ENCODE results near the gene LRRC25. TPM values are rescaled to one million over a fixed set of nuclear protein-coding genes. Genes with fewer than 3 reads are reported as not detected.

Gene LRRC25
- total RNA-seq, 1 experiment from 2014 or later = not detected

DNA sequence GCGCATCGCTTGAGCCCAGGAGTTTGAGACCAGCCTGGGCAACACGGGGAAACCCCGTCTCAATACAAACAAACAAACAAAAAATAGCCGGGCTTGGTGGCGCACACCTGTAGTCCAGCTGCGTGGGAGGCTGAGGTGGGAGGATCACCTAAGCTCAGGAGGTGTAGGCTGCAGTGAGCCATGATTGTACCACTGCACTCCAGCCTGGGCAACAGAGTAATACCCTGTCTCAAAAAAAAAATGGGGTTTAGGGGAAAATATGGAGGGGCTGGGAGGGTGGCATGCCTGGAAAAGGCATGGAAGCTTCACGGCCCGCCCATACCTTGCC lies 42.5 kb upstream of the LRRC25 start:
- BruUV-seq (replicated peaks) = no TSS peak
- no peak overlapping the region for H3K4me3 ChIP-seq (ENCODE audit: low read depth, low read length)
- POLR2A ChIA-PET = no interaction called here
- H3K27me3 Mint-ChIP-seq (ENCODE audit: insufficient read depth, unreplicated experiment) = no peaks in the 10 kb centered on the region
- no peak overlapping the region for H3K4me3 Mint-ChIP-seq (ENCODE audit: unreplicated experiment)
- H3K4me1 Mint-ChIP-seq (ENCODE audit: low read depth, unreplicated experiment) = peaks cover 16% of the 10 kb centered on the region
- H3K36me3 Mint-ChIP-seq (ENCODE audit: insufficient read depth, unreplicated experiment) = peaks cover 49% of the 10 kb centered on the region
- peaks cover 10% of the 10 kb centered on the region for H3K4me1 ChIP-seq
- CTCF ChIA-PET = interaction anchor here (1.5 kb wide), 1 partner anchor 23 kb away, joined by 19 read pairs; no protein-coding TSS in a partner anchor
- DNase-seq = no peak
- no peaks in the 10 kb centered on the region for H3K9me3 ChIP-seq
- peaks cover 10% of the 10 kb centered on the region for H3K9me3 Mint-ChIP-seq (ENCODE audit: unreplicated experiment)
- intact Hi-C loops (cut with micrococcal nuclease; ENCODE audit: unreplicated experiment) = no loop called here
- H3K36me3 ChIP-seq (ENCODE audit: control insufficient read depth, insufficient read depth, low read length) = peaks cover under 1% of the 10 kb centered on the region; the same call in 1 of the 2 replicates
- no peaks in the 10 kb centered on the region for H3K27me3 ChIP-seq (replicated peaks; ENCODE audit: control insufficient read depth, insufficient read depth, low read length)
- TF ChIP-seq, protein P1, sequence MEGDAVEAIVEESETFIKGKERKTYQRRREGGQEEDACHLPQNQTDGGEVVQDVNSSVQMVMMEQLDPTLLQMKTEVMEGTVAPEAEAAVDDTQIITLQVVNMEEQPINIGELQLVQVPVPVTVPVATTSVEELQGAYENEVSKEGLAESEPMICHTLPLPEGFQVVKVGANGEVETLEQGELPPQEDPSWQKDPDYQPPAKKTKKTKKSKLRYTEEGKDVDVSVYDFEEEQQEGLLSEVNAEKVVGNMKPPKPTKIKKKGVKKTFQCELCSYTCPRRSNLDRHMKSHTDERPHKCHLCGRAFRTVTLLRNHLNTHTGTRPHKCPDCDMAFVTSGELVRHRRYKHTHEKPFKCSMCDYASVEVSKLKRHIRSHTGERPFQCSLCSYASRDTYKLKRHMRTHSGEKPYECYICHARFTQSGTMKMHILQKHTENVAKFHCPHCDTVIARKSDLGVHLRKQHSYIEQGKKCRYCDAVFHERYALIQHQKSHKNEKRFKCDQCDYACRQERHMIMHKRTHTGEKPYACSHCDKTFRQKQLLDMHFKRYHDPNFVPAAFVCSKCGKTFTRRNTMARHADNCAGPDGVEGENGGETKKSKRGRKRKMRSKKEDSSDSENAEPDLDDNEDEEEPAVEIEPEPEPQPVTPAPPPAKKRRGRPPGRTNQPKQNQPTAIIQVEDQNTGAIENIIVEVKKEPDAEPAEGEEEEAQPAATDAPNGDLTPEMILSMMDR (IDR thresholded peaks at IDR 0.05; ENCODE audit: insufficient read depth in 1 of 2, low read depth in 1 of 2, low read length in 1 of 2, severe bottlenecking in 1 of 2, unreplicated experiment in 1 of 2) = no peak
- peak overlapping the region; percentile 67 for H3K27ac Mint-ChIP-seq (ENCODE audit: unreplicated experiment)

DNA sequence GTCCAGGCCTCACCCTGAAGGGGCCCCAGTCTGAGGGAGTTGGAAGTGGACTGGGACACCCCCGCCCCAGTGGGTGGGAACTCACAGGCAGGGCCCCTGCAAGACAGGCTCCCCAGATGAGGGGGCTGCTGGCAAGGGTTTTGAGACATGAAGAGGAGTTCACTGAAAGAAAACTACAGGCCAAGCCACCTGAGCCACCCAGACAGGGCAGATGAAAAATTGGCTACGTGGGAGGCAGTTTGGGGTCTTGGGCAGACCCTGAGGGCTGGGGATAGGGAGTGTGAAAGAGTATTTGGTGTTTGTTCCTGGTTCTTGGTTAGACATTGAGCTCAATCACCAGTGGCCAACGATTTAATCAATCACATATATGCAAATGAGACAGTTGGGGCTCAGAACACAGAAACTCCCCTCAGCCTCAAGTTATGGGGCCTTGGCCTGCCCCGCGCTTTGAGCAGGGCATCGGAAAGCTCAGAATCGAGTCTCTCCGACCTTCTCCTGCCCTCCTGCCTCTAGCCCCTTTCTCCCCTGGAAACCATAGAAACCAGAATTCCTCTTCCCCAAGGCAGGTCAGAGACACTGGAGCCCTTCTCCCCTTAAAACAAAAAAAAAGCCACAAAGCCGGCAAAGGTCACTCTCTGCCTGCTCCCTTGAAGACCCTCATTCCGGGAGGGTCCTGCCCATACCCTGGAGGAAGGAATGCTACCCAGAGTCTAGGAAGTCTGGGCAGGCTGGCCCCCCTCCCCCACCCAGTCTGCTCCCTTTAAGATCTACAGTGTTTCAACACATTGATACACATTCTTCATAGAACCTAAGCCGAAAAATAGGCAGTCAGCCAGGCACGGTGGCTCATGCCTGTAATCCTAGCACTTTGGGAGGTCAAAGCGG lies 41.8 kb upstream of the LRRC25 start:
- no peaks in the 10 kb centered on the region for H3K27me3 Mint-ChIP-seq (ENCODE audit: insufficient read depth, unreplicated experiment)
- Histone ChIP-seq H3K4me1 (peaks cover 10% of the 10 kb centered on the region), H3K9me3 (no peaks in the 10 kb centered on the region), H3K4me3 (ENCODE audit: low read depth, low read length) (no peak overlapping the region), H3K36me3 (ENCODE audit: control insufficient read depth, insufficient read depth, low read length) (no peaks in the 10 kb centered on the region; the same call in 1 of the 2 replicates), H3K27me3 (replicated peaks; ENCODE audit: control insufficient read depth, insufficient read depth, low read length) (no peaks in the 10 kb centered on the region)
- peaks cover 56% of the 10 kb centered on the region for H3K36me3 Mint-ChIP-seq (ENCODE audit: insufficient read depth, unreplicated experiment)
- TF ChIP-seq, protein P1 (IDR thresholded peaks at IDR 0.05; ENCODE audit: insufficient read depth in 1 of 2, low read depth in 1 of 2, low read length in 1 of 2, severe bottlenecking in 1 of 2, unreplicated experiment in 1 of 2) = no peak
- H3K4me1 Mint-ChIP-seq (ENCODE audit: low read depth, unreplicated experiment) = peaks cover 16% of the 10 kb centered on the region
- H3K27ac Mint-ChIP-seq (ENCODE audit: unreplicated experiment) = peak overlapping the region; percentile 67
- no peak overlapping the region for H3K4me3 Mint-ChIP-seq (ENCODE audit: unreplicated experiment)
- no peak for DNase-seq
- intact Hi-C loops (cut with micrococcal nuclease; ENCODE audit: unreplicated experiment) = no loop called here
- H3K9me3 Mint-ChIP-seq (ENCODE audit: unreplicated experiment) = peaks cover 10% of the 10 kb centered on the region
- BruUV-seq (replicated peaks) = no TSS peak
- POLR2A ChIA-PET = no interaction called here
- CTCF ChIA-PET = interaction anchor here (1.1 kb wide), 1 partner anchor 22 kb away, joined by 4 read pairs; no protein-coding TSS in a partner anchor

DNA sequence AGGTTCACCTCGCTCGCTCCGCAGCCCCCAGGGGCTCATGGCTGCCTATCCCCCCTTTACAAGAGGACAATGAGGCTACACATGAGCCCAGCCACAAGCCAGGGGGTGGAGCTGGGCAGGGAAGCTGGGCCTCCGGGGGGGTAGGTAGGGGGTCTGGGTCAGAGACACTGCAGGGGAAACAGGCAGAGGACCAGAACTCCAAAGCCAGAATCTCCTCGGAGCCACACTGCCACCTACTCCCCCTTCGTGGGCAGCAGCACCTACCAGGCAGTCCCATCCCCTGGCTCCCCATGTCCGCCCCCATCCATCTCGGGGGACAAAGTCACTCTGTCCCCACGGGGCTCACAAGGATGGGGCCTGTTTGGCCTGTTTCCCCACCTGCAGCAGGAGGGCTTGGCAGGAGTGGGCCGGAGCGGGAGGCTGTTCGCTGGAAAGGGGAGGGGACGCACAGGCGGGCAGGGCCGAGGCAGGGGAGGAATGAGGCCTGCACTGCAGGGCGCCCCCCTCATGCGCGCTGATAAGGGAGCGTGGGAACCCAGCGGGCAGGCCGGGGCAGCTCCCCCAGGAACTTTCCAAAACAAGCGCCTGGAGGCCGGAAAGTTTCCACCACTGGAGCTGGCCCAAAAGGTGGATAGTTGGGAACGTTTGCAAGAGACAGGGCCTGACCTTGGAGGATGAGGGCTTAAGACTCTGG lies 41.1 kb upstream of the LRRC25 start:
- peak overlapping the region; percentile 78 for H3K4me3 Mint-ChIP-seq (ENCODE audit: unreplicated experiment)
- peak overlapping the region; percentile 67 for H3K27ac Mint-ChIP-seq (ENCODE audit: unreplicated experiment)
- TF ChIP-seq, protein P1 (IDR thresholded peaks at IDR 0.05; ENCODE audit: insufficient read depth in 1 of 2, low read depth in 1 of 2, low read length in 1 of 2, severe bottlenecking in 1 of 2, unreplicated experiment in 1 of 2) = no peak
- H3K36me3 ChIP-seq (ENCODE audit: control insufficient read depth, insufficient read depth, low read length) = no peaks in the 10 kb centered on the region; the same call in 1 of the 2 replicates
- H3K4me3 ChIP-seq (ENCODE audit: low read depth, low read length) = peak overlapping the region; percentile 75
- peaks cover 10% of the 10 kb centered on the region for H3K9me3 Mint-ChIP-seq (ENCODE audit: unreplicated experiment)
- H3K4me1 Mint-ChIP-seq (ENCODE audit: low read depth, unreplicated experiment) = peaks cover 16% of the 10 kb centered on the region
- peaks cover 10% of the 10 kb centered on the region for H3K4me1 ChIP-seq
- H3K9me3 ChIP-seq = no peaks in the 10 kb centered on the region
- no peaks in the 10 kb centered on the region for H3K27me3 ChIP-seq (replicated peaks; ENCODE audit: control insufficient read depth, insufficient read depth, low read length)
- intact Hi-C loops (cut with micrococcal nuclease; ENCODE audit: unreplicated experiment) = loop anchor here (1.0 kb wide), 1 partner anchor 19 kb away; the partner anchor contains the start of gene SSBP4
- no peaks in the 10 kb centered on the region for H3K27me3 Mint-ChIP-seq (ENCODE audit: insufficient read depth, unreplicated experiment)
- no TSS peak for BruUV-seq (replicated peaks)
- POLR2A ChIA-PET = no interaction called here
- CTCF ChIA-PET = interaction anchor here (0.7 to 1.1 kb wide), 3 partner anchors 10 to 23 kb away, joined by 3 to 6 read pairs (median 4); no protein-coding TSS in a partner anchor
- peaks cover 53% of the 10 kb centered on the region for H3K36me3 Mint-ChIP-seq (ENCODE audit: insufficient read depth, unreplicated experiment)
- DNase-seq = peak; percentile 44 to 64

Measured in Caco-2 (cell line).